ENCODE results near the gene TENM3.

TENM3 gene

DNA sequence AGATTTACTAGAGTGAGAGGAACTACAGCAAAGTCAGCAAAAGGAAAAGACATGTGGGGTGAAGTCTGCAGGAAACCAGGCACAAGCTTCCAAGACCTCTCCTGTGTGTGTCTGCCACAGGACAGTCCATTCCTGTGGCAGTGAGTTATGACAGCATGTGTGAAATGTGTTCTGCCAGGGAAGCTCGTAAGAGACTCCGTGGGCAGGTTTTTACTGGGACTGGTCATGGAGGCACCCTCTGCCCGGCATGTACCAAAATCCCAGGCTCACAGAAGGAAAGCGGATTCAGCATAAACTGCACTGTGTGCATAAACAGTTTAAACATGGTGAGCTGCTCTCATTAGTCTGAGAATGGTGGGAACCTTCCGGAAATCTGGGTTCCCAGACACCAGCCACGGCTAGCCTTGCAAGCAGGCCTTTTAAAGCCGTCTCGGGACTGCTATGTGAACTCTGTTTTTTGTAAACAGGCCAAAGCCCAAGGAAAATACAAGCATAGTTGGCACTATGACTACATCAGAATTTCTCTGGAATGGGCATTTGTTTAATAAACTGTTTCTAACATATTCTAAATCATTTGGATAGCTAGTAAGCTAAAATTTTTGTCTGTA, 288.5 kb downstream of the TENM3 start:
- H3K4me1 Mint-ChIP-seq: peaks cover 12% of the 10 kb centered on the region
- H3K36me3 Mint-ChIP-seq (ENCODE audit: low read depth): peaks cover 5% of the 10 kb centered on the region
- peak overlapping the region in 1 of 3 experiments; percentile 36 for H3K27ac Mint-ChIP-seq
- no peak overlapping the region for H3K4me3 Mint-ChIP-seq
- H3K27me3 Mint-ChIP-seq (ENCODE audit: low read depth): no peaks in the 10 kb centered on the region
- no peaks in the 10 kb centered on the region for H3K9me3 Mint-ChIP-seq
- TF ChIP-seq, protein P1, sequence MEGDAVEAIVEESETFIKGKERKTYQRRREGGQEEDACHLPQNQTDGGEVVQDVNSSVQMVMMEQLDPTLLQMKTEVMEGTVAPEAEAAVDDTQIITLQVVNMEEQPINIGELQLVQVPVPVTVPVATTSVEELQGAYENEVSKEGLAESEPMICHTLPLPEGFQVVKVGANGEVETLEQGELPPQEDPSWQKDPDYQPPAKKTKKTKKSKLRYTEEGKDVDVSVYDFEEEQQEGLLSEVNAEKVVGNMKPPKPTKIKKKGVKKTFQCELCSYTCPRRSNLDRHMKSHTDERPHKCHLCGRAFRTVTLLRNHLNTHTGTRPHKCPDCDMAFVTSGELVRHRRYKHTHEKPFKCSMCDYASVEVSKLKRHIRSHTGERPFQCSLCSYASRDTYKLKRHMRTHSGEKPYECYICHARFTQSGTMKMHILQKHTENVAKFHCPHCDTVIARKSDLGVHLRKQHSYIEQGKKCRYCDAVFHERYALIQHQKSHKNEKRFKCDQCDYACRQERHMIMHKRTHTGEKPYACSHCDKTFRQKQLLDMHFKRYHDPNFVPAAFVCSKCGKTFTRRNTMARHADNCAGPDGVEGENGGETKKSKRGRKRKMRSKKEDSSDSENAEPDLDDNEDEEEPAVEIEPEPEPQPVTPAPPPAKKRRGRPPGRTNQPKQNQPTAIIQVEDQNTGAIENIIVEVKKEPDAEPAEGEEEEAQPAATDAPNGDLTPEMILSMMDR (IDR thresholded peaks at IDR 0.05; ENCODE audit: unreplicated experiment in 3 of 3): no peak

DNA sequence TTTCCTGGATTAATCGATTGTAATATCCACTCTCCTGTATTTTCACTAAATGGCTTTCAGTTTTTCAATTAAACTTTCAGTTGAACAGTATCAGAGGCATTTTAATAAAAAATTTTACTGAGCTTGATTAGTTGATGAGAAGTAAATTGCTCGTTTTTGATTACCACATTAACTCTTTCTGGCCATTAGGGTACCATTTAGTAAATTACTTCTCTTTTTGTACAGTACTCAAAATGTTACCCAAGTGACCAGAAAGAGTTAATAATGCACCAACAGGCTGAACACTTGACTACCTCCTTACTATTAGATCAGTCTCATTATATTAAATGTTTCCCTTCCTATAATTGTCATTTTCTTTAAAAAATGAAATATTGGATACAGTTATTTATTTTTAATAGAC, 289.2 kb downstream of the TENM3 start:
- peaks cover 12% of the 10 kb centered on the region for H3K4me1 Mint-ChIP-seq
- TF ChIP-seq, protein P1 (IDR thresholded peaks at IDR 0.05; ENCODE audit: unreplicated experiment in 3 of 3): no peak
- H3K36me3 Mint-ChIP-seq (ENCODE audit: low read depth): no peaks in the 10 kb centered on the region
- no peak overlapping the region for H3K27ac Mint-ChIP-seq
- no peaks in the 10 kb centered on the region for H3K9me3 Mint-ChIP-seq
- no peaks in the 10 kb centered on the region for H3K27me3 Mint-ChIP-seq (ENCODE audit: low read depth)
- H3K4me3 Mint-ChIP-seq: no peak overlapping the region

DNA sequence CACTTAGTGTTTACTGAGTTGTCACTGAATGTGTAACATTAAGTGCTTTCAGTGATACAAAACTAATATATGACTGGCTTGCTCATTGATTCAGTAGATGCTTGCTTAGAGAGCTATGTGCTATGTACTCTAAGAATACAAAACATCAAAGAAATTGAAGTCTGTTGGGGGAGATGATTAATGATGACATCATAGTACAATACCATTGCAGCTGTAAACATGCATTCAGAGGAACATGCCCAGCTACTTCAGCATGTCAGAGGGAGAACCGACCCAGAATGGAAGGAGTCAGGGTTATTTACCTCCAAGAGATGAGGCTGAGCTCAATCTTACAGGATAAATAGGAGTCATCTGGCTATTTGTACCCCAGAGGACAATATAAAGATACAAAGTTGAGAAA, 290.8 kb downstream of the TENM3 start:
- H3K4me1 Mint-ChIP-seq: peaks cover 12% of the 10 kb centered on the region
- TF ChIP-seq, protein P1 (IDR thresholded peaks at IDR 0.05; ENCODE audit: unreplicated experiment in 3 of 3): no peak
- no peak overlapping the region for H3K27ac Mint-ChIP-seq
- no peaks in the 10 kb centered on the region for H3K36me3 Mint-ChIP-seq (ENCODE audit: low read depth)
- H3K4me3 Mint-ChIP-seq: no peak overlapping the region
- no peaks in the 10 kb centered on the region for H3K9me3 Mint-ChIP-seq
- no peaks in the 10 kb centered on the region for H3K27me3 Mint-ChIP-seq (ENCODE audit: low read depth)

DNA sequence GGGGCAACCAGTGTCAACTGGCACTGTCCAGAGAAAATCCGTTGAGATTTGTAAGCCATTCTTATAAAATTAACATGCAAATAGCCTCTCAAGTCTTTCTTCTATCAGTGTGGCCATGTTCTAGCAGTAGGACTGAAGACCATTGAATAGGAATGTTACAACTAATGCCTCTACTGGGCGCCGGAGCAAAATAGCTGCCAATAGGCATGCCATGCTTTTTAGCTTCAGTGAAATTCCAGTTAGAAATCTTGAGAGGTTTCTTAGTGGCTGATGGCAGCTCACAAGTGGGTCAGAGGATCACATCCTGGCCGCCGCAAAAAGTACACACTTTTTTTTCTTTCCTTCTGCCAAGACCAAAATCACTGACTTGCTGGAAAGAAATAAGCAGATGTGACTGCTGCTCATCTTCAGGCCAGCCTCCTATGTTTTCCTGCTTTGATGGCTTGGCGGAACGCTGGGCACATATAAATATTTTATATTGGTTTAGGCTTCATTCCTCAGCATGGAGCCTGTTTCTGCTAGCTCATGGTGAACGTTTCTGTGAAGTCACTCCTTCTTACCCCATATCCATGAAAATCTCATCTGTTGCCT, 293.1 kb downstream of the TENM3 start:
- Mint-ChIP-seq H3K27me3 (ENCODE audit: low read depth) (no peaks in the 10 kb centered on the region), H3K9me3 (no peaks in the 10 kb centered on the region), H3K27ac (no peak overlapping the region), H3K4me3 (no peak overlapping the region), H3K4me1 (peaks cover 4% of the 10 kb centered on the region), H3K36me3 (ENCODE audit: low read depth) (no peaks in the 10 kb centered on the region)
- TF ChIP-seq, protein P1 (IDR thresholded peaks at IDR 0.05; ENCODE audit: unreplicated experiment in 3 of 3): no peak

DNA sequence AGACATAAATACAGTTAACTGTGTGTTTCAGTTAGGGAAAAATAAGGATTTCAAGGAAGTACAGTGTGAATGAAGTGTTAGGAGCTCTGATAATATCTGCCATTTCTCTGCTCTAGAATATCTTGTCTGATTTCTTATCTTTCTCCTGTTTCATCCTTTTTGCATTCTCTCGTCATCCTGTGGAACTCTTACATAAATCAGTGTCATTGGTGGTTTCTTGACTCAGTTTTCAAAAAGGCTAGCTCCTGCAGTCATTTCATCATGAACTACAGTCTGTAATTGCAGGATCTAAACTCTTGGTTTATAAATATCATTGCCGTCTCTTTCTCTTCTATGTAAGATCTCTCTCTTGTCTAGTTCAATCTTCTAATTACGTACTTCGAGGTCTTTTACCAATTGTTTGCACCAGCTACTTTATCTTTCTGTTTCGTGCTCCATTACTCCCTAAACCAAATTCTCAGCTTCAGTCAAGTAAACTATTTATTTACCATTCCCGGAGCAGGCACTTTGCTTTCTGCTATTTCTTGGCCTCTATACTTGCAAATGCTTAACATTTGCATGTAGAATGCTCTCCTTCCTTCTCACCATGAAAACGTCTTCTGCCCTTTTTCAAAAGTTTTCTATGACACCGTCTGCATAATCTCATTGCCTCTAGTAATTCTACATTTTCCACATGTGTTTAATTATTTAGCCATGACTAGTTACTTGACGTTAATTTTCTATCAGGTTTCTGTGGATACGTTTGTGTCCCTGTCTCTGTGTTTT, 294.0 kb downstream of the TENM3 start:
- TF ChIP-seq, protein P1 (IDR thresholded peaks at IDR 0.05; ENCODE audit: unreplicated experiment in 3 of 3): no peak
- Mint-ChIP-seq H3K36me3 (ENCODE audit: low read depth) (no peaks in the 10 kb centered on the region), H3K4me1 (no peaks in the 10 kb centered on the region), H3K27ac (no peak overlapping the region), H3K9me3 (no peaks in the 10 kb centered on the region), H3K4me3 (no peak overlapping the region), H3K27me3 (ENCODE audit: low read depth) (no peaks in the 10 kb centered on the region)

Data from nephron (organoid).